Endothelial cell of umbilical vein (primary cell): ENCODE measurements around the gene MTA1.

Experiments used
- CTCF ChIP-seq, 2 donors: IDR thresholded peaks; 1 replicate in 1 of 2; 2 replicates in 1 of 2; pipeline ENCODE4 v1.5.1; 2011; ENCODE audit warnings: low read length in 2 of 2, mild to moderate bottlenecking in 2 of 2, moderate library complexity in 2 of 2, control low read depth in 1 of 2, inconsistent platforms in 1 of 2, low read depth in 1 of 2; ENCODE audit not compliant: insufficient read depth in 1 of 2; ENCODE audit errors: extremely low read depth in 1 of 2
- EZH2 ChIP-seq: IDR thresholded peaks from 2 replicates; pipeline ENCODE4 v1.6.1; 2012; ENCODE audit warnings: borderline replicate concordance, low read depth, mild to moderate bottlenecking, moderate library complexity, low read length, inconsistent platforms; ENCODE audit not compliant: severe bottlenecking
- JUN ChIP-seq: IDR thresholded peaks from 2 replicates; pipeline ENCODE4 v1.6.1; 2011; ENCODE audit warnings: borderline replicate concordance, low read depth; ENCODE audit not compliant: insufficient read length, insufficient read depth
- MAX ChIP-seq: IDR thresholded peaks from 2 replicates; pipeline ENCODE4 v1.6.1; 2011; ENCODE audit not compliant: insufficient read depth, insufficient read length
- MYC ChIP-seq: IDR thresholded peaks from one replicate; pipeline ENCODE4 v1.6.1; 2011; ENCODE audit warnings: mild to moderate bottlenecking, low read depth, low read length
- POLR2A ChIP-seq: IDR thresholded peaks from 2 replicates; pipeline ENCODE4 v1.6.1; 2012; ENCODE audit warnings: low read depth, mild to moderate bottlenecking, control low read depth, low read length
- POLR2AphosphoS5 ChIP-seq: IDR thresholded peaks from 2 replicates; pipeline ENCODE4 v1.6.1; 2012; ENCODE audit warnings: low read depth, mild to moderate bottlenecking, control low read depth, low read length, moderate library complexity; ENCODE audit not compliant: insufficient read depth

- TF ChIP-seq CTCF (IDR thresholded peaks at IDR 0.05; ENCODE audit: extremely low read depth in 1 of 2, insufficient read depth in 1 of 2, low read depth in 1 of 2, low read length in 2 of 2) (no peak), EZH2 (no peak), POLR2AphosphoS5 (no peak), POLR2A (no peak), MAX (no peak), MYC (no peak), JUN (no peak)
Measured at GRCh38 chr14:105394714-105395537, 24.7 kb upstream of the MTA1 start.
